WTC11 (cell line): Measurements from ENCODE around the gene CNTNAP5. TPM values are rescaled to one million over a fixed set of nuclear protein-coding genes. Genes with fewer than 3 reads are reported as not detected.

Source experiments
- ATAC-seq: fragments of 200-7000 bp; cut with Tn5 transposase; 2 replicates; pipeline ENCODE4 v1.10.0; 2021; ENCODE audit warnings: mild to moderate bottlenecking, moderate library complexity
- CTCF ChIA-PET: fragments of 300-600 bp; sonication (Branson Sonifier 250); formaldehyde crosslinking; loops from one replicate; lab custom pipeline; 2021; ENCODE audit warnings: antibody characterized with exemption; lab: Charles Lee
- POLR2A ChIA-PET: fragments of 350-600 bp; sonication (Branson Sonifier 250); formaldehyde crosslinking; loops from one replicate; lab custom pipeline; 2021; ENCODE audit warnings: antibody characterized with exemption; lab: Charles Lee
- DNase-seq: peaks from one replicate; pipeline ENCODE4 v3.0.0; 2021; ENCODE audit warnings: low spot score
- H3K27ac Mint-ChIP-seq: 2 replicates; pipeline ENCODE4 v1.8.0; 2021; ENCODE audit warnings: mixed read lengths
- H3K27me3 Mint-ChIP-seq: 2 replicates; pipeline ENCODE4 v1.8.0; 2021; ENCODE audit warnings: low read depth, mild to moderate bottlenecking, moderate library complexity, mixed read lengths
- H3K36me3 Mint-ChIP-seq: 2 replicates; pipeline ENCODE4 v1.8.0; 2021; ENCODE audit warnings: mixed read lengths
- H3K4me1 Mint-ChIP-seq: 2 replicates; pipeline ENCODE4 v1.8.0; 2022; ENCODE audit warnings: mixed read lengths
- H3K4me3 Mint-ChIP-seq: 2 replicates; pipeline ENCODE4 v1.8.0; 2021; ENCODE audit warnings: mild to moderate bottlenecking, moderate library complexity, mixed read lengths
- H3K9me3 Mint-ChIP-seq: 2 replicates; pipeline ENCODE4 v1.8.0; 2021; ENCODE audit warnings: mixed read lengths
- ATF1 ChIP-seq: sonication (generic); formaldehyde crosslinking; IDR thresholded peaks from 2 replicates; pipeline ENCODE4 v1.8.1; 2023; ENCODE audit warnings: mild to moderate bottlenecking, moderate library complexity, missing genetic modification reagents
- CBFB ChIP-seq: sonication (generic); formaldehyde crosslinking; IDR thresholded peaks from 2 replicates; pipeline ENCODE4 v1.8.1; 2022; ENCODE audit warnings: mild to moderate bottlenecking, low read depth, missing genetic modification reagents
- CDX4 ChIP-seq: fragments of 250-450 bp; sonication (Bioruptor Pico); IDR thresholded peaks from 2 replicates; pipeline ENCODE4 v1.9.0; 2021; ENCODE audit warnings: moderate library complexity, mild to moderate bottlenecking, inconsistent platforms, borderline replicate concordance
- E2F4 ChIP-seq: sonication (generic); formaldehyde crosslinking; IDR thresholded peaks from 2 replicates; pipeline ENCODE4 v1.8.1; 2022; ENCODE audit warnings: low read depth, mild to moderate bottlenecking, moderate library complexity, missing genetic modification reagents, borderline replicate concordance
- FOXJ3 ChIP-seq: sonication (generic); formaldehyde crosslinking; IDR thresholded peaks from 2 replicates; pipeline ENCODE4 v1.9.0; 2021; ENCODE audit warnings: missing genetic modification reagents, mild to moderate bottlenecking, borderline replicate concordance
- FOXK1 ChIP-seq: sonication (generic); formaldehyde crosslinking; IDR thresholded peaks from 2 replicates; pipeline ENCODE4 v1.8.0; 2022; ENCODE audit warnings: mild to moderate bottlenecking, moderate library complexity, missing genetic modification reagents
- IRF2 ChIP-seq: sonication (generic); formaldehyde crosslinking; IDR thresholded peaks from 2 replicates; pipeline ENCODE4 v1.8.0; 2022; ENCODE audit warnings: low read depth, missing genetic modification reagents, borderline replicate concordance
- JAZF1 ChIP-seq: fragments of 250-450 bp; sonication (Bioruptor Pico); IDR thresholded peaks from 2 replicates; pipeline ENCODE4 v1.9.0; 2021; ENCODE audit warnings: moderate library complexity, mild to moderate bottlenecking, inconsistent platforms
- KAT7 ChIP-seq: sonication (generic); formaldehyde crosslinking; IDR thresholded peaks from 2 replicates; pipeline ENCODE4 v1.8.1; 2023; ENCODE audit warnings: missing genetic modification reagents, mild to moderate bottlenecking, borderline replicate concordance
- MYBL2 ChIP-seq: sonication (generic); formaldehyde crosslinking; IDR thresholded peaks from 2 replicates; pipeline ENCODE4 v1.8.1; 2023; ENCODE audit warnings: mild to moderate bottlenecking, moderate library complexity, missing genetic modification reagents
- NR2C2 ChIP-seq: sonication (generic); formaldehyde crosslinking; IDR thresholded peaks from 2 replicates; pipeline ENCODE4 v1.8.0; 2022; ENCODE audit warnings: mild to moderate bottlenecking, missing genetic modification reagents
- RELA ChIP-seq: sonication (generic); formaldehyde crosslinking; IDR thresholded peaks from 2 replicates; pipeline ENCODE4 v1.8.1; 2022; ENCODE audit warnings: missing genetic modification reagents, mild to moderate bottlenecking, borderline replicate concordance
- TCF7 ChIP-seq: sonication (generic); formaldehyde crosslinking; IDR thresholded peaks from 2 replicates; pipeline ENCODE4 v1.8.0; 2022; ENCODE audit warnings: mild to moderate bottlenecking, low read depth, missing genetic modification reagents, moderate library complexity
- TP53 ChIP-seq: sonication (generic); formaldehyde crosslinking; IDR thresholded peaks from 2 replicates; pipeline ENCODE4 v1.8.1; 2023; ENCODE audit warnings: mild to moderate bottlenecking, missing genetic modification reagents
- USF2 ChIP-seq: sonication (generic); formaldehyde crosslinking; IDR thresholded peaks from 2 replicates; pipeline ENCODE4 v1.8.1; 2023; ENCODE audit warnings: mild to moderate bottlenecking, missing genetic modification reagents, moderate library complexity
- ZNF281 ChIP-seq: sonication (generic); formaldehyde crosslinking; IDR thresholded peaks from 2 replicates; pipeline ENCODE4 v1.8.0; 2023; ENCODE audit warnings: mild to moderate bottlenecking, missing genetic modification reagents
- ZNF317 ChIP-seq: sonication (generic); formaldehyde crosslinking; IDR thresholded peaks from 2 replicates; pipeline ENCODE4 v1.8.1; 2023; ENCODE audit warnings: low read depth, mild to moderate bottlenecking, moderate library complexity, missing genetic modification reagents, borderline replicate concordance
- ZNF425 ChIP-seq: fragments of 250-450 bp; sonication (Bioruptor Pico); conservative IDR thresholded peaks from 2 replicates; pipeline ENCODE4 v1.9.0; 2021; ENCODE audit warnings: mild to moderate bottlenecking
- ZNF532 ChIP-seq: fragments of 250-450 bp; sonication (Bioruptor Pico); IDR thresholded peaks from 2 replicates; pipeline ENCODE4 v1.9.0; 2021; ENCODE audit warnings: mild to moderate bottlenecking, borderline replicate concordance
- total RNA-seq: library from RNA; stranded (reverse); gene quantifications from 3 replicates; pipeline ENCODE4 v1.2.3, GENCODE V29; 2021

CNTNAP5 gene
- total RNA-seq, 1 experiment from 2014 or later: 0.22 TPM

- no peak for TF ChIP-seq ZNF425
- TF ChIP-seq RELA (CRISPR knock-in tag): no peak
- TF ChIP-seq TCF7: no peak
- no peak for TF ChIP-seq NR2C2
- no peak for TF ChIP-seq FOXK1
- TF ChIP-seq ZNF281 (CRISPR knock-in tag): no peak
- no peak for TF ChIP-seq ATF1 (CRISPR knock-in tag)
These were observed 2.1 kb downstream of the CNTNAP5 start (continued) for GRCh38 chr2:124027182-124027581.

GRCh38 chr2:124032799-124033198, 7.7 kb downstream of the CNTNAP5 start:
- ATAC-seq (no peak), DNase-seq (no peak)
- Mint-ChIP-seq H3K4me3 (no peak overlapping the region), H3K27me3 (no peaks in the 10 kb centered on the region), H3K36me3 (no peaks in the 10 kb centered on the region), H3K9me3 (0 out of 2 replicates have a peak, but pooled peaks cover 8% of the 10 kb centered on the region), H3K27ac (no peak overlapping the region), H3K4me1 (no peaks in the 10 kb centered on the region)
- ChIA-PET POLR2A (no interaction called here), CTCF (no interaction called here)
- no peak for TF ChIP-seq USF2 (CRISPR knock-in tag)
- TF ChIP-seq MYBL2 (CRISPR knock-in tag): no peak
- no peak for TF ChIP-seq FOXJ3 (CRISPR knock-in tag)
- no peak for TF ChIP-seq E2F4 (CRISPR knock-in tag)
- no peak for TF ChIP-seq CDX4
- TF ChIP-seq IRF2 (CRISPR knock-in tag): no peak
- TF ChIP-seq FOXK1: no peak
- no peak for TF ChIP-seq ZNF532 (CRISPR knock-in tag)
- no peak for TF ChIP-seq ATF1 (CRISPR knock-in tag)
- TF ChIP-seq ZNF317 (CRISPR knock-in tag): no peak
- TF ChIP-seq JAZF1 (CRISPR knock-in tag): no peak
- TF ChIP-seq KAT7: no peak
- no peak for TF ChIP-seq CBFB (CRISPR knock-in tag)
- TF ChIP-seq TP53 (CRISPR knock-in tag): no peak
